HG02798 (cell line): ENCODE data around the gene LPP.
A peak's percentile ranks its signal among the peaks of the same experiment; 100 is the strongest.

Experiments
- ATAC-seq: cut with Tn5 transposase; IDR thresholded peaks from one replicate; pipeline ENCODE4 v1.9.1; 2021; ENCODE audit warnings: mild to moderate bottlenecking; ENCODE audit not compliant: unreplicated experiment, poor library complexity

LPP gene

GRCh38 chr3:188316021-188316722 lies 162.2 kb downstream of the LPP start:
- no peak for ATAC-seq

- ATAC-seq = no peak
Observed at GRCh38 chr3:188316723-188317070, 162.7 kb downstream of the LPP start.

- ATAC-seq = no peak
Observed at GRCh38 chr3:188319569-188319968, 165.6 kb downstream of the LPP start.

GRCh38 chr3:188320757-188321156 lies 166.8 kb downstream of the LPP start:
- ATAC-seq = no peak

- no peak for ATAC-seq
Observed at GRCh38 chr3:188321258-188321657, 167.3 kb downstream of the LPP start.

GRCh38 chr3:188322135-188322887 lies 168.4 kb downstream of the LPP start:
- ATAC-seq = no peak

GRCh38 chr3:188323067-188323842 lies 169.3 kb downstream of the LPP start:
- ATAC-seq = no peak

GRCh38 chr3:188326111-188326510 lies 172.2 kb downstream of the LPP start:
- no peak for ATAC-seq

GRCh38 chr3:188326968-188327367 lies 173.0 kb downstream of the LPP start:
- no peak for ATAC-seq

GRCh38 chr3:188327433-188327832 lies 173.5 kb downstream of the LPP start:
- ATAC-seq = no peak

GRCh38 chr3:188330138-188330537 lies 176.2 kb downstream of the LPP start:
- ATAC-seq = no peak

- no peak for ATAC-seq
Observed at GRCh38 chr3:188331166-188331565, 177.2 kb downstream of the LPP start.

- ATAC-seq = no peak
Observed at GRCh38 chr3:188332085-188332484, 178.1 kb downstream of the LPP start.

GRCh38 chr3:188335656-188336055 lies 181.7 kb downstream of the LPP start:
- ATAC-seq = no peak

- ATAC-seq = no peak
Observed at GRCh38 chr3:188336178-188336577, 182.2 kb downstream of the LPP start.

- ATAC-seq = no peak
Observed at GRCh38 chr3:188337232-188337631, 183.3 kb downstream of the LPP start.

GRCh38 chr3:188338086-188338485 lies 184.1 kb downstream of the LPP start:
- no peak for ATAC-seq

- peak; percentile 51 for ATAC-seq
Observed at GRCh38 chr3:188339410-188340295, 185.7 kb downstream of the LPP start.

GRCh38 chr3:188341501-188341900 lies 187.5 kb downstream of the LPP start:
- ATAC-seq = no peak

- ATAC-seq = no peak
Observed at GRCh38 chr3:188342991-188343732, 189.2 kb downstream of the LPP start.
